AG09319 (cell line): ENCODE measurements around the gene NALCN.

Source experiments
- DNase-seq: peaks from one replicate; pipeline ENCODE4 v3.0.0-alpha.2; 2010; ENCODE audit warnings: low read depth; ENCODE audit errors: extremely low read depth
- TF ChIP-seq, protein P1 (sequence below): IDR thresholded peaks from 2 replicates; pipeline ENCODE4 v1.5.1; 2011; ENCODE audit warnings: low read depth, mild to moderate bottlenecking, inconsistent platforms, low read length, moderate library complexity

The NALCN gene

DNA sequence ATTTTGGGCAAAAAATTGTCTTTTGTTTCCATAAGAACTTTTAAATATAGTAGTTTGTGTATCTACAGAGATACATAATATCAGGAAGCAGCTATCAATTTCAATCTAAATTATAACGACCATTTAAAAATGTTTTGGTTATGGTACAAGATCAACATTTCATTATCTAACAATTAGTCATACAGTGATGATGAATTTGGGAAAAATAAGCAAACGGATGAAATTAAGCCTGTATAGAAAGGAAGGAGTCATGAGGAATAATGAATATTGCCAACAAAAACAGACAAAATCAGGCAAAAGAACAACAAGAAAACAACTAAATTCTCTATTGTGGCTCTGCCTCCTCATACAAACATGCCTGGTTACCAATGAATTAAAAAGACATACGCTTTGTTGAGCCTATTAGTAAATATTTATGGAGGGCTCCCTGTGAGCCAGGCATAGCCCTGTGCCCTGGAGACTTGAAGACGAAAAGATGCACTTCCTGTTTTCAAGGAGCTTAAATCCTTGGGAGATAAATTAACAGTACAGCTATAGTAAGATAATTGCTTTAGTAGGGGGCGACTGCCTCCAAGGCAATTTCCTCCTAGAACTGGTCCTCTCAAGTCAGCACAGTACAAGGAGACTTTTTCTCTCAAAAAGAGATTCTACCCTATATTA is 73.0 kb downstream of the NALCN start:
- TF ChIP-seq, protein P1, sequence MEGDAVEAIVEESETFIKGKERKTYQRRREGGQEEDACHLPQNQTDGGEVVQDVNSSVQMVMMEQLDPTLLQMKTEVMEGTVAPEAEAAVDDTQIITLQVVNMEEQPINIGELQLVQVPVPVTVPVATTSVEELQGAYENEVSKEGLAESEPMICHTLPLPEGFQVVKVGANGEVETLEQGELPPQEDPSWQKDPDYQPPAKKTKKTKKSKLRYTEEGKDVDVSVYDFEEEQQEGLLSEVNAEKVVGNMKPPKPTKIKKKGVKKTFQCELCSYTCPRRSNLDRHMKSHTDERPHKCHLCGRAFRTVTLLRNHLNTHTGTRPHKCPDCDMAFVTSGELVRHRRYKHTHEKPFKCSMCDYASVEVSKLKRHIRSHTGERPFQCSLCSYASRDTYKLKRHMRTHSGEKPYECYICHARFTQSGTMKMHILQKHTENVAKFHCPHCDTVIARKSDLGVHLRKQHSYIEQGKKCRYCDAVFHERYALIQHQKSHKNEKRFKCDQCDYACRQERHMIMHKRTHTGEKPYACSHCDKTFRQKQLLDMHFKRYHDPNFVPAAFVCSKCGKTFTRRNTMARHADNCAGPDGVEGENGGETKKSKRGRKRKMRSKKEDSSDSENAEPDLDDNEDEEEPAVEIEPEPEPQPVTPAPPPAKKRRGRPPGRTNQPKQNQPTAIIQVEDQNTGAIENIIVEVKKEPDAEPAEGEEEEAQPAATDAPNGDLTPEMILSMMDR, result no peak
- DNase-seq, result no peak

DNA sequence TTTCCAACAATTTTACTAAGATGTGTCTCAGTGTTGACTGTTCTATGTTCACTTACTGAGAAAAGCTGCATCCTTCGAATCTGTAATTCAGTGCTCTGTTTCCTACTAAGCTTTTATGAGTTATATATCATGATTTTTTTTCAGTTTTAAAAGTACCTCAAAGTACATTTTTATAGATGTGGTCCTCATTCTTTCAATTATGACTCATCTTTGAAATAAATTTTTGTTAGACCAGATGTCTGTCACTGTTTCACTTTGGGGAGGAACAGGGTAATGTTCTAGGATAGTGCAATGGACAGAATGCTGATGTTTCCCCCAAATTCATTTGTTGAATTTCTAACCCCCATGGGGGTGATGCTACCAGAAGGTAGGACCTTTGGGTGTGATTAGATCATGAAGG is 74.8 kb downstream of the NALCN start:
- no peak for DNase-seq

DNA sequence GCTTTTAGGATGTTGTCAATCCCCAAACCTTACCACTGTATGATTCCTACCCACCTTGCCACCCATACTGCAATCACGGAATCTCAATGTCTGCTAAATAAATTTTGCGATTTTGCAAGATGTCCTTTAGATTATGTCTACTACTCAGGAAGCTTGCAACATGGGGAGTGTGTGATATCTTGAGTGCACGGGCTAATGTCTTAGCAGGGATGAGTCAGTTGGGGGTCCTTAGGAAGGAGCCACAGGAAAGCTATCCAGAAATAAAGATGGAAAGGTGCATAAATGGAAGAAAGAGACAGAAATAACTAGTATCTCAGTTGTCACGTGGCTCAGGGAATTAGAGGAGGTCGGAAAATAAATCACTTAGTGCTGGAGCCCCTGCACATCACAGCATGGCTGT is 77.1 kb downstream of the NALCN start:
- TF ChIP-seq, protein P1, result no peak
- DNase-seq, result no peak

More for the DNA sequence above, 74.8 kb downstream of the NALCN start:
- TF ChIP-seq, protein P1, result no peak

DNA sequence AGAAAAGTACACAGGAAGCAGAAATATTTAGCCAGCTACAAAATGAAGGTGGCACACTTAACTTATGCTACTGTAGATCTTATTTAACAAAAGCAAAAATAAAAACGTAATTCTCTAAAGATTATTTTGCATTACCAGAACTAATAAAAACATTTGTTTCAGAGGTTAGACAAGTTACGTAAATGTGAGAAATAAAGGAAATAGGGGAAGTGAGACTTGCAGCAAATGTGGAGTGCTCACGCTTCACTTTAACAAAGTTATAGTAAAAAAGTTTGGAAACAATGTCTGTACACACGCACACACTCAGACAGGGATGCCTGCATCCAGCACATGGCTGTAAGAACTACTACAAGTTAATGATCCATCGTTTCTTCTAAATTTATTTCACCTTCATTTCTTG is 83.7 kb downstream of the NALCN start:
- DNase-seq, result no peak
- TF ChIP-seq, protein P1, result no peak

DNA sequence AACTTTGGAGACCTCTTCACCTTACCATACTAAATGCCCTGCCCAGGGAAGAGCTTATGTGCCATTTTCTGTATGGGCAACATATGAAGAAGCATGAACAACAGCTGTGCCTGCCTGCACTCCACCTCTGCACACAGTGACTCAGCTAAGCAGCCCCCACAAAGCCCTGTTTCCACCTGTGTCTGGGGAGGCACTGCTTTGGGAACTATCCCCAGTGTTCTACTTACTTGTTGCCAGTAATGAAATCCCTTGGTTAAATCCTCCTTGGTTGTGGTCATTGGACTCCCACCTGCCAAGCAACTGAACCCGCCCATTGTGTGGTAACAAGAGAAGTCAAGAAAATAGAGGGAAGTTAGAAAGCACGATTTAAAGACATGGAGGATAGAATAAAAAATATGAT is 84.6 kb downstream of the NALCN start:
- TF ChIP-seq, protein P1, result no peak
- DNase-seq, result no peak

DNA sequence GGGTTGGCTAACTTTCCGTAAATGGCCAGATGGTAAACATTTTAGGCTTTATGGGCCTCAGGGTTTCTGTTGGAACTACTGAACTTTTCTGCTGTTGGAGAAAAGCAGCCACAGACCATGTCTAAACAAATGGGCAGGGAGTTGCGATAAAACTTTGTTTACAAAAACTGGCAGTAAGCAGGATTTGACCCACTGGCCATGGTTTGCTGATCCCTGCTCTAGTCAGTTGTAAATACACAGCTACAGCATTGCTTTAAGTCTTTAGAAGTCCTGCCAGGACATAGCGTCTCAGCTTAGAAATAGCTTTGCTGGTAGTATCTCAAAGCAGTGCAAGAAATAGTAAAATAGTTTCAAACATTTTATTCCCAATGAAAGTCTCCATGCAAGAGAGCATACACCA is 88.4 kb downstream of the NALCN start:
- TF ChIP-seq, protein P1, result no peak
- no peak for DNase-seq

DNA sequence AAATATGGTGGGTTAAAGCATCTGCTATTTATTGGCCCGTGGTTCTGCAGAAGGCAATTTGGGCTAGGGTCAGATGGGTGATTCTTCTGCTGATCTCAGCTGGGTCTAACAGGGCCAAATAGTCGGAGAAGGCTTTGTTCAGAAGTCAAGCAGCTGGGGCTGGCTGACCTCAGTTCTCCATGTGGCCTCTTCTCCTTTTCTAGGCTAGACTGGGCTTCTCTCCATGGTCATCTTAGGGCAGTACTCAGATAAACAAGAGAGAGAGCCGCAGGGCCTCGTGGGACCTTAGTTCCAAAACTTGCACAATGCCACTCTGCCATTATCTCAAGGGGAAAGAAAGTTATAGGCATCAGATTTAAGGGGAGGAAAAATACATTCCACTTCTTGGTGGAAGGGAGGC is 89.6 kb downstream of the NALCN start:
- DNase-seq, result no peak
- TF ChIP-seq, protein P1, result no peak
